GM12872 (cell line): Measurements from ENCODE around the gene SESTD1.

Experiments used
- CTCF ChIP-seq: IDR thresholded peaks from 3 replicates; pipeline ENCODE4 v1.5.1; 2011; ENCODE audit warnings: low read depth, mild to moderate bottlenecking, low read length, moderate library complexity; ENCODE audit not compliant: insufficient read depth

SESTD1 gene

DNA sequence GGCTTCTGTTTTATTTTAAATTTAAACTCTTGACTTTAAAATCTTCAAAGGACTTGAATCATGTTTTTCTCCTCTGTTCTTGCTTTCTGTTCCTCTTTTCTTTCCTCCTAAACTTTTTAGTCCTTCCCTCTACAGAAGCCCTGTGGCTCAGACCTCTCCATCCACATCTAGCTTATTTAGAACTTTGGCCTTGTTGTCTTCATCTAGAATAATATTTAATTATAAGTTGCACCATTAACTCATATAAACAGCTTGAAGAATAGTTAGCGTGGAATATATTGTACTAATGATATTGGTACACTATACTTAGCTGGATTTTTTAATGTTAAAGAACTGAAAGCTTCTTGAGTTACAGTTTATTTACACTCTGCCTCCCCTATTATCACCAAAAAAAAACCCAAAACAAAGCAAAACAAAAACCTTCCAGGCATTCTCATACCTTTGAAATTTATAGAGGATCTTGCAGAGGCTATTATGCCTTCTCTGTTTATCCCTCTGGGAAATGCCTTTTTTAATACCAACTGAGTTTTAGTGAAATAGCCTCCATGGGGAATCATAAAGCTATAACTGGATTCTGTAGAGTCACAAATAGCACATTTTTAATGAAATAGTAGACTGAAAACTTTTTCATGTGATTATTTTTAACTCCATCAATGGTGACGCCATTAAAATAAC is 205.5 kb downstream of the SESTD1 start:
- TF ChIP-seq CTCF: no peak

DNA sequence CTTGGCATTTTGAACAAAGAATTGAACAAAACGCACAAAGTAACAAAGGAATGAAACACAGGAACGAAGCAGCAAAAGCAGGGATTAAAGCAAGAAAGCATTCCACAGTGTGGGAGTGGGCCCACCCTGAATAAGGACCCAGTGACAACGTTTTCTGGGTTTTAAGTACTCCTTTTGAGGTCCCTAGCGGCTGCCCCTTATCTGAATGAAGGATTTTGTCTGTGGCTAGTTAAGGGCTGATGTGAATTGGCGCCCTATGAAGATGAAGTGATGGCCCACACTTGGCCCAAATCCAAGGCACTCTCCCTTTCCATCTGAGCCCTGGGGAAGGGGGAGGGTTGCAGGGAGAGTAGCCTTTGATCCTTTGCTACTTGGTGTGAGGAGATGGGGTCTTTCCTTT is 206.9 kb downstream of the SESTD1 start:
- TF ChIP-seq CTCF: no peak
